Suprapubic skin (tissue), 4 donors: Measurements from ENCODE around the gene PCDHA9. TPM values are rescaled to one million over a fixed set of nuclear protein-coding genes. Genes with fewer than 3 reads are reported as not detected.

Source experiments
- DNase-seq, 2 donors: peaks; one replicate each; pipeline ENCODE4 v3.0.0-alpha.2; 2019; ENCODE audit warnings: low spot score in 2 of 2
- H3K27ac ChIP-seq: fragments of 200-600 bp; sonication (generic); one replicate; pipeline ENCODE4 v1.5.1; 2019
- H3K27me3 ChIP-seq: fragments of 200-600 bp; sonication (generic); one replicate; pipeline ENCODE4 v1.5.1; 2019
- H3K36me3 ChIP-seq: fragments of 200-600 bp; sonication (generic); one replicate; pipeline ENCODE4 v1.5.1; 2019
- H3K4me1 ChIP-seq: fragments of 200-600 bp; sonication (generic); one replicate; pipeline ENCODE4 v1.5.1; 2019
- H3K4me3 ChIP-seq: fragments of 200-600 bp; sonication (generic); one replicate; pipeline ENCODE4 v1.5.1; 2019; ENCODE audit warnings: mild to moderate bottlenecking
- H3K9me3 ChIP-seq: fragments of 200-600 bp; sonication (generic); one replicate; pipeline ENCODE4 v1.5.1; 2019
- CTCF ChIP-seq, 2 donors: fragments of 200-600 bp in 1 of 2; fragments of 450-650 bp in 1 of 2; sonication (generic) in 1 of 2; IDR thresholded peaks; one replicate each; pipeline ENCODE4 v1.5.1; 2016 to 2019; ENCODE audit warnings: antibody characterized with exemption in 2 of 2, mild to moderate bottlenecking in 1 of 2, moderate library complexity in 1 of 2
- EP300 ChIP-seq: sonication (generic); formaldehyde crosslinking; IDR thresholded peaks from one replicate; pipeline ENCODE4 v1.6.1; 2017; ENCODE audit warnings: antibody characterized with exemption
- POLR2A ChIP-seq, 2 donors: fragments of 450-650 bp; IDR thresholded peaks; one replicate each; pipeline ENCODE4 v1.6.1; 2017; ENCODE audit warnings: antibody characterized with exemption in 2 of 2, mild to moderate bottlenecking in 2 of 2, moderate library complexity in 2 of 2
- POLR2AphosphoS5 ChIP-seq, 3 donors: sonication (generic); formaldehyde crosslinking; IDR thresholded peaks; one replicate each; pipeline ENCODE4 v1.6.1; 2017; ENCODE audit warnings: antibody characterized with exemption in 3 of 3
- WGBS: methylation state at CpG from one replicate; pipeline ENCODE4 v1.1.5; 2018; 5-methylcytosine and 5-hydroxymethylcytosine counted together
- total RNA-seq, 4 donors: library from RNA; depleted of rRNA; stranded (reverse); fragments of >200 nt; gene quantifications; one replicate each; pipeline ENCODE4 v1.1.0, GENCODE V29; 2016

The PCDHA9 gene
- total RNA-seq, 4 donors from 2014 or later, result 0.08 to 0.34 (median 0.26) TPM

GRCh38 chr5:140855772-140856674 is 7.8 kb downstream of the PCDHA9 start, which contains the start of gene PCDHA10:
Gene PCDHA10 (plus strand): TSS chr5:140855897. CDS start chr5:140856049, 152 bp downstream.
- Histone ChIP-seq H3K36me3 (no peaks in the 10 kb centered on the region), H3K9me3 (peaks cover 20% of the 10 kb centered on the region), H3K27ac (no peak within 1 kb of the TSS), H3K27me3 (peaks cover 9% of the 10 kb centered on the region), H3K4me1 (no peaks in the 10 kb centered on the region), H3K4me3 (no peak within 1 kb of the TSS)
- DNase-seq, result no peak
- 19% methylated on average over 34 of the region's 44 CpGs for WGBS
- TF ChIP-seq EP300 (no peak), POLR2AphosphoS5 (IDR thresholded peaks at IDR 0.05) (no peak), CTCF (IDR thresholded peaks at IDR 0.05) (no peak), POLR2A (IDR thresholded peaks at IDR 0.05) (no peak)

GRCh38 chr5:140857177-140857986 is 9.2 kb downstream of the PCDHA9 start:
- Histone ChIP-seq H3K4me1 (no peaks in the 10 kb centered on the region), H3K4me3 (no peak overlapping the region), H3K36me3 (no peaks in the 10 kb centered on the region), H3K27me3 (peaks cover 9% of the 10 kb centered on the region), H3K27ac (no peak overlapping the region), H3K9me3 (peaks cover 28% of the 10 kb centered on the region)
- WGBS, result 67% methylated on average over 29 of the region's 94 CpGs
- no peak for DNase-seq
- no peak for TF ChIP-seq EP300
- no peak for TF ChIP-seq CTCF (IDR thresholded peaks at IDR 0.05)
- no peak for TF ChIP-seq POLR2A (IDR thresholded peaks at IDR 0.05)
- TF ChIP-seq POLR2AphosphoS5 (IDR thresholded peaks at IDR 0.05), result no peak

- Histone ChIP-seq H3K36me3 (no peaks in the 10 kb centered on the region), H3K27ac (no peak overlapping the region), H3K4me3 (no peak overlapping the region), H3K9me3 (peaks cover 33% of the 10 kb centered on the region), H3K27me3 (peaks cover 14% of the 10 kb centered on the region), H3K4me1 (no peaks in the 10 kb centered on the region)
- 65% methylated on average over 2 of the region's 22 CpGs for WGBS
- no peak for DNase-seq
- no peak for TF ChIP-seq EP300
- TF ChIP-seq POLR2A (IDR thresholded peaks at IDR 0.05), result no peak
- no peak for TF ChIP-seq CTCF (IDR thresholded peaks at IDR 0.05)
- no peak for TF ChIP-seq POLR2AphosphoS5 (IDR thresholded peaks at IDR 0.05)
Observed at GRCh38 chr5:140857987-140858240, 9.7 kb downstream of the PCDHA9 start.

GRCh38 chr5:140862441-140863295 is 14.5 kb downstream of the PCDHA9 start:
- DNase-seq, result no peak
- no peak overlapping the region for H3K27ac ChIP-seq
- no peak overlapping the region for H3K4me3 ChIP-seq
- 45% methylated on average over 29 of the region's 76 CpGs for WGBS
- peaks cover 25% of the 10 kb centered on the region for H3K9me3 ChIP-seq
- H3K27me3 ChIP-seq, result peaks cover 6% of the 10 kb centered on the region
- no peak for TF ChIP-seq EP300
- TF ChIP-seq POLR2AphosphoS5 (IDR thresholded peaks at IDR 0.05), result no peak
- no peak for TF ChIP-seq POLR2A (IDR thresholded peaks at IDR 0.05)
- no peak for TF ChIP-seq CTCF (IDR thresholded peaks at IDR 0.05)
- H3K4me1 ChIP-seq, result no peaks in the 10 kb centered on the region
- H3K36me3 ChIP-seq, result no peaks in the 10 kb centered on the region
